ENCODE results near the gene DLG5. TPM values are rescaled to one million over a fixed set of nuclear protein-coding genes. Genes with fewer than 3 reads are reported as not detected.

DLG5 gene
- total RNA-seq, 3 donors from 2014 or later, result 28.9 to 78.3 (median 35.1) TPM

- ATAC-seq, result no peak
Observed at GRCh38 chr10:77971804-77972144, 45.2 kb upstream of the DLG5 start.

GRCh38 chr10:77970869-77971803 is 44.6 kb upstream of the DLG5 start:
- DNase-seq (peak in 1 of 3 donors; percentile 65), ATAC-seq (peak; percentile 67)
- H3K36me3 ChIP-seq (ENCODE audit: low read depth), result no peaks in the 10 kb centered on the region
- intact Hi-C loops (cut with DNase I, micrococcal nuclease), result loop anchor here in 1 of 2 donors (10.0 kb wide), 1 partner anchor 126 kb away; no protein-coding TSS in a partner anchor
- no peak for TF ChIP-seq CTCF (IDR thresholded peaks at IDR 0.05)
- H3K4me1 ChIP-seq (ENCODE audit: low read depth), result peaks cover 7% of the 10 kb centered on the region
- H3K9me3 ChIP-seq, result no peaks in the 10 kb centered on the region
- H3K4me3 ChIP-seq, result no peak overlapping the region

More at GRCh38 chr10:77971804-77972144, 45.2 kb upstream of the DLG5 start:
- Histone ChIP-seq H3K9me3 (no peaks in the 10 kb centered on the region), H3K4me1 (ENCODE audit: low read depth) (peaks cover 7% of the 10 kb centered on the region), H3K36me3 (ENCODE audit: low read depth) (no peaks in the 10 kb centered on the region), H3K4me3 (no peak overlapping the region)
- TF ChIP-seq CTCF (IDR thresholded peaks at IDR 0.05), result no peak
- intact Hi-C loops (cut with DNase I, micrococcal nuclease), result loop anchor here in 1 of 2 donors (10.0 kb wide), 1 partner anchor 127 kb away; no protein-coding TSS in a partner anchor
- no peak for DNase-seq

GRCh38 chr10:77969114-77969513 is 42.6 kb upstream of the DLG5 start:
- DNase-seq, result no peak
- Histone ChIP-seq H3K36me3 (ENCODE audit: low read depth) (no peaks in the 10 kb centered on the region), H3K4me1 (ENCODE audit: low read depth) (peaks cover 4% of the 10 kb centered on the region), H3K9me3 (no peaks in the 10 kb centered on the region), H3K4me3 (no peak overlapping the region)
- TF ChIP-seq CTCF (IDR thresholded peaks at IDR 0.05), result no peak
- intact Hi-C loops (cut with DNase I, micrococcal nuclease), result no loop called here
- ATAC-seq, result no peak

GRCh38 chr10:77967611-77968022 is 41.1 kb upstream of the DLG5 start:
- Histone ChIP-seq H3K9me3 (no peaks in the 10 kb centered on the region), H3K4me3 (no peak overlapping the region), H3K4me1 (ENCODE audit: low read depth) (peaks cover 4% of the 10 kb centered on the region), H3K36me3 (ENCODE audit: low read depth) (no peaks in the 10 kb centered on the region)
- no peak for TF ChIP-seq CTCF (IDR thresholded peaks at IDR 0.05)
- intact Hi-C loops (cut with DNase I, micrococcal nuclease), result no loop called here
- DNase-seq (no peak), ATAC-seq (no peak)

- intact Hi-C loops (cut with DNase I, micrococcal nuclease), result no loop called here
- DNase-seq, result no peak
- Histone ChIP-seq H3K4me1 (ENCODE audit: low read depth) (no peaks in the 10 kb centered on the region), H3K9me3 (no peaks in the 10 kb centered on the region), H3K36me3 (ENCODE audit: low read depth) (no peaks in the 10 kb centered on the region), H3K4me3 (no peak overlapping the region)
- no peak for TF ChIP-seq CTCF (IDR thresholded peaks at IDR 0.05)
- no peak for ATAC-seq
Observed at GRCh38 chr10:77965294-77965693, 38.7 kb upstream of the DLG5 start.

Measured in mucosa of descending colon (tissue), 3 donors.